ENCODE results near the gene YEATS4.

YEATS4 gene

DNA sequence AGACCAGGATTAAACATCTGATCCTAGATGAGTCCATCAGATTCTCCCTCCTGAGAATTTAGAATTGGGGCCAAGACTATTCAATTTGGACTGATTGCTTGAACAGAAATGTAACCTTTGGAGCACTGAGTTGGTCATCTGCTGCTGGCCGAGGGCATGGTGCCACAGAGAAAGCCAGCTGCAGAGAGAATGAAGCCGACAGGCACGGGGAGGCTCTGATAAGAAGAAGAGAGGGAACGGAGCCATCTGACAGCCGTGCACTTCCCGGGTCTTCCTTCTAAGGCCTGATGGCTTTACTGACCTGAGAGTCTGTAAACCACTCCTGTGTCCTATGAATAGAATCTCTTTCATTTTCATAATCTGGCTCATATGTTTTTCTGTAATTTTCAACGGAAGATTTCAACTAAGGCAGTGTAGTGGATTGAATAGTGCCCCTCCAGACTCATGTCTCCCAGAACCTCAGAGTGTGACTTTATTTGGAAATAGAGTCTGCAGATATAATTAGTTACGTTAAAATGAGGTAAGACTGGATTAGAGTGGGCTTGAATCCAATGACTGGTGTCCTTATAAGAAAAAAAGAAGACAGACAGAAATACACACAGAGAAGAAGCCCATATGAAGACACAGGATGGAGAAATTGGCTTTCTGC is 71.5 kb downstream of the YEATS4 start:
- in situ Hi-C loops (cut with MboI; ENCODE audit: low sequenced_read_pairs): no loop called here

DNA sequence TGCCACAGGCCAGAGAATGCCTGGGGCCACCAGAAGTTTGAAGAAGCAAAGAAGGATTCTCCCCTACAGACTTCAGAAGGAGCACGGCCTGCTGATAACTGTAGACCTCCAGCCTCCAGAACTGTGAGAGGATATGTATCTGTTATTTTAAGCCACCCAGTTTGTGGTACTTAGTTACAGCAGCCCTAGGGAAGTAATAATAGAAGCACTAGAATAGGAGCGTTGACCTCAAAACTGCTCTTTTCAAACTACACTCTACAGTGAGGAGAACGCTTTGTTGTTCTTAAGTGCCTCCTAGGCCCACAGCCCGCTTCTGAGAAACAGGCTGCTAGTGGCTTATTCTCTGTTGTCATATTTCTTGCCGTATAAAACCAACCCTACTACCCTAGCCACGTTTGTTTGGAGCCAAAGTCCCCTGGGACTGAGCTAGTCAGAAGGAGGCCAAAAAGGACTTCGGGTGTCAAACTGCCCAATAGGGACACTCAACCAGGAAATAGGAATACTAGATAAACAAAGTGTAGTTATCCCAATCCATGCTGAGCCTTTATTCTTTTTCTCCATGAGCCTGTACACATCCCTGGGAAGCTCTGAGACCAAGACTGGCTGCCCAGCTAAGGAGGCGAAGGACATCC is 72.2 kb downstream of the YEATS4 start:
- in situ Hi-C loops (cut with MboI; ENCODE audit: low sequenced_read_pairs): no loop called here

DNA sequence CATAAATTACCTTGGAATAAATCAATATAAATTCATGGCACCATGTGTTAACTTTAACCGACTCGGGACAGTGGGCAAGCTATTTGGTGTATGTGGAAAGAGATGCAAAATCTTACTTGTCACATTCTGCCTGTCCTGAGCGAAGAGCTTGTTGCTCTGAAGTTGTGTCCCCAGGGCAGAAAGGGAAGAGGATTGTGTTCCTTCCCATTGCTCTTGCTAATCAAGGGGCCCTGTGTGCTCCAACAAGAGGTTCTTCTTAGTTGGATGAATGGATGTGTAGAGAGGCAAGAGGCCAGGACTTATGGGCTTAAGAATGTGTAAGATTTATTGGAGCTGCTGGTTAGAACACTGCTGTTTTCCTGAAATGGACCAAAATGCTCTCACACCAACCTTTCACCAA is 74.1 kb downstream of the YEATS4 start:
- in situ Hi-C loops (cut with MboI; ENCODE audit: low sequenced_read_pairs): no loop called here

DNA sequence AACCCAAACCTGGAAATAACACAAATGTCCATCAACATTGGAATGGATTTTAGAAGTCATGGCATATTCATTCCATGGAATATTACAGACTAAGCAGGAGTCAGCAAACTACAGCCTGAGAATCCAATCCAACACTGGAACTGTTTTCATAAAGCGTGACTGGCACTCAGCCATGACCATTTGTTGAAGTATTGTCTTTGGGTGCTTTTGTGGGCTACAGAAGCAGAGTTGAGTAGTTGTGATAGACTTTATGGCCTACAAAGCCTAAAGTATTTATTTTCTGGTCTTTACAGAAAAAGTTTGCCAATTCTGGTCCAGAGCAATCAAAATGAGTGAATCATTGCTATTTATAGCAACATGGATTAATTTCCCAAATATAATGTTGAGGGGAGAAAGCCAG is 76.1 kb downstream of the YEATS4 start:
- in situ Hi-C loops (cut with MboI; ENCODE audit: low sequenced_read_pairs): no loop called here

DNA sequence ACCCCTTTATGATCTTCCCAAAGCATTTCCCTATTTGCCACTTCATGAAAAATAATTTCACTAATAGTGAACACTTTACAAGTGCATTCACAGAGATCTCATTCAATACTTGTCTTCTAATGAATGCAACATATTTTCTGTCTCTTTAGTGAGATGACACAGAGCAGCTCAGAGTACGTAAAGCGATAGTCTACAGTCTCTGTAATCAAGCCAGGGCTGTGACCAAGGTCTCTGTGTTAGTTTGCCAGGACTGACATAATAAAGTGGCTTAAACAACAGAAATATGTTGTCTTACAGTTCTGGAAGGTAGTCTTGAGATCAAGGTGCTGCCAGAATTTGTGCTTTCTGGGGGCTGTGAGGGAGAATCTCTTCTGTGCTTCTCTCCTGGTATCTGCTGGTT is 77.5 kb downstream of the YEATS4 start:
- in situ Hi-C loops (cut with MboI; ENCODE audit: low sequenced_read_pairs): no loop called here

DNA sequence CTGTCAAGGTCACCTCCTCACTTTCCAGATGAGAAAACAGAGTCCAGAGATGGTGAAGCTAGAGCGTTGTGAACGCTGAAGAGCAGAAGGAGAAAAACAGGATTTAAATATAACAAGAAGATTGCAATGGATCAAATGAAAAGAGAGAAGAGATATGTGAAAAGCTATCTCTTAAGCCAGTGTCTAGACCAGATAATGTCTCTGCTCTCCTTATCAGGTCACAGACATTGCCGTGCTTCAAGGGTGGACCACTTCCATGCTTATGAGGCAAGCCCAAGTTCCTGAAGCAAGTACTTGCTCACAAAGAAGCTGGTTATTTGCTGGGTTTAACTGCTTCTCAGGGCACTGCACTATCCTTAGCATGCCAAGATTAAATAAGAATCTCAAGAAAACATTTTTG is 79.0 kb downstream of the YEATS4 start:
- in situ Hi-C loops (cut with MboI; ENCODE audit: low sequenced_read_pairs): no loop called here

DNA sequence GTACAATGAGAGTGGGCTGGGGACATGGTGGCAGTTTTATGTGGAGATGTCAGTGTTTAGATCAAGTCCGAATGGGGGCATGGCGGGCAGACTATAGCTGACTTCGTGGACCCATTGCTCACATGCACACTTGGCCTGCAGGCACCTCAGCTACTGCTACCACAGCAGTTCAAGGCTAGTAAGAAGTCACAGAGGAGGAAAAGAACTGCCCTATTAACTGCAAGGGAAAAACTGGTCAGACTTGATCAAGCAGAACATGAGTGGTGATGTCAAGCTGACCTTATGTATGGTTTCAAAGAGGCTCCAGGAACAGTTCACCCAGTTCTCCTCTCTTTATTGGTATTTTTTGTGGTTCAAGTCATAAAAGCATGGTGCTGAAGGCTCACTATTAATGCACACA is 80.5 kb downstream of the YEATS4 start:
- in situ Hi-C loops (cut with MboI; ENCODE audit: low sequenced_read_pairs): no loop called here

All from HL-60/S4 treated with phorbol 12-myristate 13-acetate at 8.2 ng/mL for 4 days and 3 days (cell line).